Cerebellar cortex (tissue), 1 donor: Measurements from ENCODE around the gene MRPL33.
"Not testable (repeated sequence)": the region's sequence is repeated elsewhere in the genome, so short reads cannot be mapped to it uniquely, and the experiment has no call there.

Experiments used
- DNase-seq: peaks from one replicate; pipeline ENCODE4 v3.0.0-alpha.2; 2015; ENCODE audit warnings: low spot score

The MRPL33 gene

GRCh38 chr2:27741673-27742072, 29.8 kb upstream of the MRPL33 start:
- no peak for DNase-seq

- DNase-seq, result no peak
Measured at GRCh38 chr2:27742571-27742970, 28.9 kb upstream of the MRPL33 start.

GRCh38 chr2:27745494-27745893, 26.0 kb upstream of the MRPL33 start:
- not testable (repeated sequence) for DNase-seq

GRCh38 chr2:27746325-27746724, 25.2 kb upstream of the MRPL33 start:
- DNase-seq, result no peak

GRCh38 chr2:27747827-27748352, 23.6 kb upstream of the MRPL33 start:
- DNase-seq, result no peak

GRCh38 chr2:27748803-27749554, 22.5 kb upstream of the MRPL33 start:
- DNase-seq, result not testable (repeated sequence)

- no peak for DNase-seq
Measured at GRCh38 chr2:27751377-27751776, 20.1 kb upstream of the MRPL33 start.

GRCh38 chr2:27752551-27753237, 18.8 kb upstream of the MRPL33 start:
- no peak for DNase-seq

- peak; percentile 64 for DNase-seq
Measured at GRCh38 chr2:27754138-27754588, 17.4 kb upstream of the MRPL33 start.

GRCh38 chr2:27754831-27755230, 16.7 kb upstream of the MRPL33 start:
- DNase-seq, result no peak

GRCh38 chr2:27756091-27756490, 15.4 kb upstream of the MRPL33 start:
- no peak for DNase-seq

- DNase-seq, result no peak
Measured at GRCh38 chr2:27756544-27757498, 14.7 kb upstream of the MRPL33 start.

GRCh38 chr2:27762951-27763906, 8.3 kb upstream of the MRPL33 start:
- DNase-seq, result no peak

GRCh38 chr2:27763907-27764267, 7.6 kb upstream of the MRPL33 start:
- no peak for DNase-seq

- not testable (repeated sequence) for DNase-seq
Measured at GRCh38 chr2:27764526-27764925, 7.0 kb upstream of the MRPL33 start.

GRCh38 chr2:27765621-27766286, 5.8 kb upstream of the MRPL33 start:
- no peak for DNase-seq

- no peak for DNase-seq
Measured at GRCh38 chr2:27766287-27766661, 5.2 kb upstream of the MRPL33 start.

GRCh38 chr2:27771202-27771547, 344 bp upstream of the MRPL33 start:
- DNase-seq, result no peak

GRCh38 chr2:27772804-27773203, 1.3 kb downstream of the MRPL33 start:
- DNase-seq, result no peak

- DNase-seq, result no peak
Measured at GRCh38 chr2:27773959-27774358, 2.4 kb downstream of the MRPL33 start.

- DNase-seq, result no peak
Measured at GRCh38 chr2:27776097-27776496, 4.6 kb downstream of the MRPL33 start.
